ENCODE data around the gene ANKRD23.

The ANKRD23 gene

DNA sequence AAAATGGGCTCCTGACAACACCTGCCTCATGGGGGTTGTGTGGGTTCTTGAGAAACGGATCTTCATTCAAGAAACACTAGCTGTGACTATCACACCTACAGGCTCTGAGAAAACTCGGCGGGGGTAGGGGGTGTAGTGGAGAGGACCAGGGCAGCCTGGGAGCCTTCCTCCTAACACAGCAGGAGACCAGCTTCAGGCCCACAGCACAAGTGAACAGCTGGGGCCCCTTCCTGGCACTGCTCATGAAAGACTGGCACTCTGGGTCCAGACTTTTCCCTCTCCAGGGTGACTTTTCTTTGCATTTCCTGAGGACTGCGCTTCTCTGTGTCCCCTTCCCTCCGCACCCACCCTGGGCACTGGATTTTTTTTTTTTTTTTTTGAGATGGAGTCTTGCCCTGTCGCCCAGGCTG is 33.2 kb upstream of the ANKRD23 start:
- no peak for DNase-seq

DNA sequence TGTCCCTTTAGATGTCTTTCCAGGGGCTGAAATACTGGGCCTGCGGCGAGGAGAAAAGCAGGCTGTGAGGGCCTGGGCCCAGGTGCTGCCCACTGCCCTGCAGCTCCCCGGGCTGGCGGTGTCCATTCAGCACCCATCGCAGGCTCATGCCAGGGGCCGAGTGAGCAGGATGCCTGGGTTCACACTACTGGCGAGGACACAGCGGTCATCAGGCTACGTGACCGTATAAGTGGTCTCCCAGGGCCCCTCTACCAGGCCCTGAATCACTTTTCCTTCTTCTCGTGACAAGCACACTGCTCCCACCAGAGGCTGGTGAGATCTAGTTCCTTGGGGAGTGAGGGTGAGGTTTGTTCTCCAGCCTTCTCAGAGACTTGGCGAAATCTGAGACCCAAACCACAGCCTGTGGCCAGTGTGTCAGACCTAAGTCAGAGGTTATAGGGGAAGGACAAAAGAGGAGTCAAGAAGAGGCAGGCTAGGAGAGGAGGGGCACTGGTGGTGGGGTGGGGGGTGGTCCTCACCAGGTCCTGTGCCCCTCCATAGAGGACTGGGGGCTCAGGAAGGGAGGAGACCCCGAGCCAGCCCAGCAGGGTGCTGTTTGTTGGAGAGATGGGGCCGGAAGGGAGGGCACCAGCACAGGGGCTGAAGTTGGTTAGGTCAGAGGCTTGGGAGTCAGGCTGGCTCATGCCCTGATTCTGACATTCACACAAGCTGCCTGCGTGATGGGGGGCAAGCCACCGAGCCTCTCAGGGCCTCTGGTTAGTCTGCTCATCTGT is 32.6 kb upstream of the ANKRD23 start:
- DNase-seq: no peak

DNA sequence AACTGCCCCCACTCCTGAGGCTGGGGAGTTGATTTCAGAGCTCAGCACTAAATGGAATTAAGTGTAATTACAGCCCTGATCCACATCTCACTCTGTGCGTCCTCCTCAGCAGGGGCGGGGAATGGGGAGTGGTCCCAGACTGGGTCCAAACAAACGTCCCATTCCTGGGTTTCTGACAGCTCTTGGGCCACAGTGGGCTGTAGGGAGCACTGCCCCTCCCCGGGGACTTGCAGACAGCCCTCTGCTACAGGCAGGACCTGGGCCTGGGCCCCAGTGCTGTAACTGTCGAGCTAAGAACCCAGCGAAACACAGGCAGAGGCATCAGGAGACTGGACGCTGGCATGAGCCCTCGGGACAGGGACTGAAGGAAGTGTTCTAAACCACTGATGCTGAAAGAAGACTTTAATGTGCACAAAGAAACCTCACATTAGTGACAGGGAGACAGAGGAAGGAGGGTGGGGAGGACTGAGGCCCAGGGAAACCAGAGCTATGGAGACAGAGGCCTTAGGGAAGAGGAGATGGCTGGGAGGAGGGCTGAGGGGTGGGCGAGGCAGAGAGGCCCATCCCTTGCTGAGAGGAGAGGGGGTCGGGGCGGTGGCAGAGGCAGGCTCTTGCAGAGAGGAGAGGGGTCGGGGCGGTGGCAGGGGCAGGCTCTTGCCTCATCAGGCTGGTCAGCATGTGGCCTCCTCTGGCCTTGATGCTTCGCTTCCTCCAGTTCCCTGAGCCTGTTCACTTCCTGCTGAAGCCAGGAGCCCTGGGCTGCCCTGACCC is 31.9 kb upstream of the ANKRD23 start:
- no peak for DNase-seq

DNA sequence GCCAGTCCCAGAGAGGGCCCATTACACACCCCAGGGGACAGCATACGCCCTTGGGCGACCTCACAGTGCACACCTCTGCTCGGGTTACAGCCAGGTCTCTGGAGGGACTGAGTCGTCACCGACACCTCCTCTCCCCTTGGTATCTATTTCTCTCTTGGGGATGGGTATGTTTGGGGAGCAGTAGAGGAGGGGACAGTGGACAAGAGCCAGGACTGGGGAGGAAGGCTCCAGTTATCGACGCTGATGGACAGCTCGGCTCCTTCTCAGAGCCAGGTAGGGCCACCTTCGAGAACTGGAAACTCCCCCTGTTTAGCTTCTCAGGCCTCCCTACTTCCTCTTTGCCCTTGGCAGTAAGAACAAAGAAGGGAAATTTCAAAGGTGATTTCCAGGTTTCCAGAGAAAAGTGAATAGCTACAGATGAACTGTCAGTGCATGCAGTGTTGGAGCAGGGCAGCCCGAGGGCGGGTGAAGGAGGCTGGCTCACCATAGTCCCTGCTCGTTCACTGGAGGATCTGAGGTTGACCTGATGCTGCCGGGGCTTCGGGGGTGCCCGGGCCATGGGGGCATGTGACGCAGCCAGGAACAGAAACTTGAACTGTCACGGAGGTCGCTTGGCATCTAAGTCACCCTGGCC is 30.5 kb upstream of the ANKRD23 start:
- no peak for DNase-seq

DNA sequence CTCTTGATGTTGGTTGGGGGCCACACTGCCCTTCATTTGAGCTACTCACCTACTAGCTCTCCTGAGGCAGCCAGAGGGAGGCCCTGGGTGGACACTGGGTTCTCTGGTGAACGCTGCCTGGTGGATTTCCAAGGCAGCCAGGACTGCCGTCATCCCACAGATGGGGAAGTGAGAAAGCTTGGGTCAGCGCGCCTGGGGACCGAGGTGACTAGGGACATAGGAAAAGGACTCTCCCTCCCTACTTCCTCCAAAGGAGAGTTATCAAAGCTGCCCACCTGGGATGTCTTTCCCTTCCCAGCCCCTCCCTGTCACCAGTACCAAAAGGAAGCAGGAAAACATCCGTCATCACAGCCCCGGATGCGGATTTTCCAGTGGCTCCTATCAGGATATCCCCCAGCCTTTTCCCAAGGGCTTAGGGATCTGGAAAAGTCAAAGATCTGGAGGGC is 29.9 kb upstream of the ANKRD23 start:
- DNase-seq: no peak

DNA sequence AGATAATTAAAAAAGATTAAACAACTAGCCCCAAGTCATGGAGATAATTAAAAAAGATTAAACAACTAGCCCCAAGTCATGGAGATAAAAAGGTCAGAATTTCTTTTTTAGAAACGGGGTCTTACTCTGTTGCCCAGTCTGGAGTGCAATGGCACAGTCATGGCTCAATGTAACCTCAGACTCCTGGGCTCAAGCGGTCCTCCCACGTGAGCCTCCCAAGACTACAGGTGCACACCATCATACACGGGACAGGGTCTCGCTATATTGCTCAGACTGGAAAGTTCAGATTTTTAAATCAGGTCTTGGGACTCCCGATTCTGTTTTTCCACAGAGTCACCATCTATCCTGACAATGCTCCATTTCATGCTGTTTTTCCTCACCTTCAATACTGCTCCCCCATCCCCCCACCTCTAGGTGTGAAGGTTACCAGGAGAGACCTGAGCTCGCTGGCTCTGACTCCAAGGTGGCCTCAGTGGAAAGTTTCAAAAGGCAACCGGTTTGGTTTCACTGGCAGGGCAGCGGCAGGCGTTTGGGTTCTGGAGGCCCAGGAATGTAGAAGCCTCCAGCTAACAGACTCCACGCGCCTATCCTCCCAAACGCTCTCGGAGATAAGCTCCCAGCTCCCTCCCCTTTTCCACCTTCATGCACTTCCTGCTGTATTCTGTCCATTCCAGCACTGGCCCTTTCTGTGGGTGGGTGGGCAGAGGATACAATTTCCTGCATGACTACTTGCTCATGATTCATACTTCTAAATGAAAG is 28.9 kb upstream of the ANKRD23 start:
- DNase-seq: no peak

DNA sequence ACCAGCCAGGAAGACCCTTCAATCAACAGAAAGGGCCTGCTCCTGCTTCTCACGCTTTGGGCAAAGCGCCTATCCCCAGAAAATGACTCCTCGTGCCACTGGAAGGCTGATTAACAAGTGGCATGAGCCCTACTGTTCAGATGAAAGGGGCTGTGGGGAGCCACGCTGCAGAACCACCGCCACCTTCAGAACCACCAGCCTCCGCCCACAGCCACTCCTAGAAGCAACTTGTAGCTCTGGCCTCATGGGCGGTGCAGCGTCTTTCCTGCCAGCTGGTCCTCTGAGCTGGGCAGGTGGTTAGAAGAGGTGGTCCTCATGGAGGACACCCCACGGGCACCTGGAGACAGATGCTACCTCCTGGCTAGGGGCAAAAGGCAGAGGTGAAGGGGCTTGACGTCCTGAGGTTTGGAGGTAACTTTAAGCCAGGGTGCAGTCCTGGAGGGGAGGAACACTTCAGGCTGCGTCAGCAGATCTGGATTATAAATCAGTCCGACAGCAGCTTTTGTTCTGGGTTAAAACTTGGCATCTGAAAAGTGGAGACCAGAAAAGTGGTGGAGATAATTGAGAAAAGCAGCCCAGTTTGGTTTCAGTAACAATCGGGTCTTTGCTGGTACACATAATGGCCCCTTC is 26.9 kb upstream of the ANKRD23 start:
- no peak for DNase-seq

DNA sequence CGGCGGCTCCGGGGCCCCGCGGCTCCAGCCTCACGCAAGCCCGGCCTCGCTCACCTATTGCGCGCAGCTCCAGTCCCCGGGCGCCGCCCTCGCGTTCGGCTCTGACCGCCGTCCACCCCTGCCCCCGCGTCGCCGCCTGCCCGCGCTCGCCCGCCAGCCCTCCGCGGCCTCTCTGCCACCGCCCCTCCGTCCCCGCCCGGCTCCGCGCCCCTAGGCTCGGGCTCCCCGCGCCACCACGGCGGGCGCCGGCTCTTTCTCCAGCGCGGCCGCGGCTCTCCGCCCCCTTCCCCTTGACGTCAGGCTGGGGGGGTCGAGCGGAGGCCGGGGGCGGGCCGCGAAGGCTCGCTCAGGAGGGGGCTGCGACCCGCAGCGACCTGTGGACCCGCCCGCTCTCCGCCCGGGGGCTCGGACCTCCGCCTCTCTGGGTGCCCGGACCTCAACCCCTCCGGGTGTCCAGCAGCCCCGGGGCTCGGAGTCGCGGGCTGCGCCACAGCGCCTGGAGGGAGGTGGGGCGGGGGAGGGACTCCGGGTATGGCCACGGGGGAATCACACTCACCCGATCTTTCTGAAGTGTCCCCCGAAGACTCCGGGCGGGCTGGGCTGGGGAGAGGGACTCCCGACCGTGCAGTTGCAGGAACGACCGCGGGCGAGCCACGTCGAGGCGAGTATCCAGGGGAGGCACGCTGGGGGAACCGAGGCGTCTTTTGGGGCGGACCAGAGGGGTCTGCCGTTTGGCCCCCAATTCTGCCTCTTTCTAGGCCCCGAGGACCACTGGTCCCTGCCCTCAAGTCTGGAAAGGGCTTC is 26.2 kb upstream of the ANKRD23 start, which contains the start of gene SEMA4C:
Gene SEMA4C (minus strand): TSS at position 259 of the 804 bp plus-strand sequence. CDS start 2,194 bp downstream, outside the sequence.
- DNase-seq: no peak

DNA sequence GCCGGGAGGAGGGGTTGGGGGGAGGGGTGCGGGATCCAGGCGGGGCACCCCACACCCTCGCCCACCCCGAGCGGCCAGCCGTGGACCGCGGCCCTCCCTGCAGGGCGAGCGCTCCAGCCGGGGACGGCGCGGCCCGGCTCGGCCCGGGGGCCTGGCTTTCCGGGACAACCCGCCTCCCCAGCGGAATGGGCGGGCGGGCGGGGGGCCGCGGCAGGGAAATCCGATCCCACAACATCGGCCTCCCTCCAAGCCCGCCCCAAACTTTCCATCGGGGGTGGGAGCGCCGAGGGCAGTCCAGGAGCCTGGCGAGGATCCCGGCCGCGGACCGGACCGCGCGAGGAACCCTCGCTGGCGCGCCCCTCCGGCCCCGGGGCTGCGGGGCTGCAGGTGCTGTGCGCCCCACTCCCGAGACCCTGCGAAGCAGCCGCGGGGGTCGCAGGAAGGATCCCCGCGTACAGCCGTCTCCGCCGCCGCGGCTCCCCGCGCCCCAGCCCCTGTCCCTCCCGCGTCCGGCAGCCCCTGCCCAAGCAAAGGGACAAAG is 25.5 kb upstream of the ANKRD23 start:
- DNase-seq: no peak

DNA sequence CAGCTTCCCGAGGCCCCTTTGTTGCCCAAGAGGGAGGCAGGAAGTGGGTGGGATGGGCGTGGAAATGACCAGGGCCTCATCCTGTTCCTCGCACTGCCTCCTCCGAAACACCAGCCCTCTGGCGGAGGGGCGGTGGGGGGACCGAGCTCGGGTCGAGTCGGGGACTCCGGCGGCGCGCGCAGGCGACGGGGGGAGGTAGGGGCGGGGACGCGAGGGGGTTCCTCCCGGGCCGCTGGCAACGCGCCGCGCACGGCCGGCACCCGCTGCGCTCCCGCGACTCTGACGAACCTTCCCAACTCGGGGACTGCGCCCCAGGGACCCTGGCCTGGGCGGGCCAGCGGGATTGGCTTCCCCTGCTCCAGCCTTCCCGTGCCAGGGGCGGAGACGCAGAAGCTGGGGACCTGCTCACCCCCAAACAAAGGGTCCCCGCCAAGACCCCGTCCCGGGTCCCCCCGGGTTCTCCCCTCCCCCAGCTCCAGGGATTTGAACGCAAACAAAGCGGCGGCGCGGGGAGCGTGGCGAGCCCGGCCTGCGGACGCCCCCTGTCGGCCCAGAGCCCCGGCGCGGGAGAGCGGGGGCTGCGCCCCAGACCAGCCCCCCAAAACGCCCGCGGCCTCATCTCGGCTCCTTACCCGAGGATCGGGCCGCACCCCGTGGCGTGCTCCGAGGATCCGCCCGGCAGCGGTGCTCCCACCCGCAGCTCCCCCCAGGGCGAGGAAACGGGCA is 24.9 kb upstream of the ANKRD23 start:
- peak; percentile 60 for DNase-seq

DNA sequence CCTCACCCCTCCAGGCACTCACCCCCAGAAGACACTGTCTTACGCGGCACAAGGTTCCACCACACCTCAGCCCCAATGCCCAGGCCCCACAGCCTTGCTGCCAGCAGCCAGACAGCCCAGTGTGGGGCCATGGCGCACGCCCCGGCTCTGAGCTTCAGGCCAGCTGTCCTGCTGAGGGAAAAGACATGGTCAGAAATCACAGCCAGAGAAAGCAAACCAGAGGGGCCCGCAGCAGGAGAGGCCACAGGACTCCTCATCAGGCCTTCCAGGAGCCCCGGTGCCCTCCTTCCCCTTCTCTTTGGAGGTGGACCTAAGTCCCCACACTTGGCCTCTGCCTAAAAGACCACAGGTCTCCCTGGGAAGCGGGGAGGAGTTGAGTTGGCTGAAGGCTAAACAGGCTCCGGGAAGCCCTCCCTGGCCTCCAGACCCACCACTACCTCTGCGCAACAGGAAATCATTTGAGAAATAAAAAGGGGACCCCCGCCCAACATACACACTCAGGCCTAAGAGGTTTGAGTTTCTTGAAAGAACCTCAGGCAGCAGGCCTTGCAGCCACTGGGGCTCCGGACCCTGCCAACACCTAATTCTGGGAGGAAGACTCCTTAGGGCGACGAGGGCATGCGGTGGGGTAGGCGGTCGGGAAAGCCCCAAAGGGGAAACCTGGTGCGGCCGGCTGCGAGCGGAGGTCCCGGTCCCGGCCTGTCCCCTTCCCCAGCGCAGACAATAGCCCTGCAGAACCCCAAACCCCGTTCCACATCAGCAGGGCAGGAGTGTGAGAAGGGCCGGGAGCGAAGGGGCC is 24.1 kb upstream of the ANKRD23 start:
- no peak for DNase-seq

DNA sequence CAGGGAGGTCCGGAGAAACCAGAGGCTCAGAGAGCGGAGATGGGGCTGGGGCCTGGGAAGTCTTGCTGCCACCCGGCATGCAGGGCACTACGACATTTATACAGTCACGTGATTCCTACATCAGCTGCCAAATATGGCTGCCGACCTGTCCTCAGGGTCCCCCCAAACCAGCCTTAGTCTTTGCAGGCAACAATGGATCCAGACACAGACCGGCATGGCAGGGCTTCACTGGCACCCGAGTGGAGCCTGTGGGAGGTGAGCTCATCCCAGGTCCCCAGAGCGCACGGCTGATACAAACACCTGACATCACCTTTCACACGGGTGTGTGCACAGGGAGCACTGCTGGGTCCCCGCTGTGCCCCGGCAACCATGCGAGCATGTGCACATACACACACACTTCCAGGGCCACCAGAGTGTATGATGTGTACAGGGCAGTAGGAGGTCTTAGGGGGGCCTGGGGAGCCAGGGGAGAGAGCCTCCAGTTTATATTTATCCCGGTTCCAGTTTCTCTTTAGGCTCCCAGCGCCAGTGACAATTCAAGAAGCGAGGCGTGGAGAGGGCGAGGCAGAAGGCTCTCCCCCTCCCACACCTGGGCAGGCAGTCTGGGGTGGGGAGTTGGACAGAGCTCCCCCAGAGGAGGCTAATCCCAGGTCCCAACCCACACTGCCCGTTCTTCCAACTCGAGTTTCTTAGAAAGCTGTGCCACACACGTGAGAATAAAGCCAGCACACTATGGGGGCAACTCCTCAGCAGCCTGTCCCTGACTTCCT is 23.4 kb upstream of the ANKRD23 start:
- no peak for DNase-seq

DNA sequence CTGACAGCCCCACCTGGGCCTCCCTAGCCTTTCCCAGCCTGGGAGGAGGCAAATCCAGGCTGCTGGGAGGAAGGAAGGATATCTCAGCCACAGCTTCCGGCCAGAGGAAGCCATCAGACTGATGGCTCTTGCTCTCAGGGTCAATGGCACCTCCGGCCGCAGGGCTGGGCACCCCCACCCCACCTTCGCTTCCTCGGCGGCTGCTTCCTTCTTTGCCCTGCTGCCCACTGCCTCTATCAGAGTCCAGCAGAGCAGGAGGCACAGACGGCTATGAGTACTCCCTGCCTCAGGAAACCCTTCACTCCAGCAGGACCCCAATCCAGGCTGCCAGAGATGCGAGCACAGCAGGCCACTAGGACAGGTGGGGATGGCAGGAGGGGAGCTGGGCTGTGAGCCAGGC is 22.8 kb upstream of the ANKRD23 start:
- no peak for DNase-seq

DNA sequence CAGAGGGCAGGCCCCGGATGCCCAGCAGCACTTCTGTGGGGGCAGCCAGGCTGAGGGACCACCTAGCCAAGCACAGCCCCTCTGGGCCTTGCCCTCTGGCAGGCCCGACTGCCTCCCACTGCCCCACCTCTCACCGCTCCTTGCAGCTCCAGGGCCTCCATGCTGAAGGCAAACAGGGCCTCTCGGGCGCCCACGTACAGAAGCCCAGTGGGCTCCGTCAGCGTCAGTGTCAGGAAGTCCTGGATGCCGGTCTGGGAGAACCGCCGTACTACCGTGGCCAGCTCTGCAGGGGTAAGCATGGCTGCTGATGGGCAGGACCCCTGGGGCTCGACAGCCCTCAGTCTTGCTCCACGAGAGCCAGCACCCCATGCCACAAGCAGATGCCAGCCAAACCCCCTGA is 22.3 kb upstream of the ANKRD23 start:
- DNase-seq: no peak

DNA sequence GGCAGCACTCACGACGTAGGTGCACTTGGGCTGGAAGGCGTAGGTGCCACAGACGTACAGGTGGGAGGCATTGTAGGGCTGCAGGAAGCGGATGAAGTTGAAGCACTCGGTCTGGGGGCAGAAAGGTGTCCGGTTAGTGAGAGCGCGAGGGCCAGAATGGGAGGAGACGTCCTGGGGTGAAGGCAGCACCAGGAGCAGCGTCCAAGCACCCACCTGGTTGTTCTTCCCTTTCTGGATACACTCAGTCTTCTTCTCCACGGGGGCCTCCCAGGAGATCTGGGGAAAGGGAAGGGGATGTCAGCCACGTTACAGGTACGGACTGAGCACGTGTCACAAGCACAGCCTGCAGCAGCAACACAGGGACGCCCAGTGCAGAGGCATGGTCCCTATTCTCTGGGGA is 21.8 kb upstream of the ANKRD23 start:
- no peak for DNase-seq

DNA sequence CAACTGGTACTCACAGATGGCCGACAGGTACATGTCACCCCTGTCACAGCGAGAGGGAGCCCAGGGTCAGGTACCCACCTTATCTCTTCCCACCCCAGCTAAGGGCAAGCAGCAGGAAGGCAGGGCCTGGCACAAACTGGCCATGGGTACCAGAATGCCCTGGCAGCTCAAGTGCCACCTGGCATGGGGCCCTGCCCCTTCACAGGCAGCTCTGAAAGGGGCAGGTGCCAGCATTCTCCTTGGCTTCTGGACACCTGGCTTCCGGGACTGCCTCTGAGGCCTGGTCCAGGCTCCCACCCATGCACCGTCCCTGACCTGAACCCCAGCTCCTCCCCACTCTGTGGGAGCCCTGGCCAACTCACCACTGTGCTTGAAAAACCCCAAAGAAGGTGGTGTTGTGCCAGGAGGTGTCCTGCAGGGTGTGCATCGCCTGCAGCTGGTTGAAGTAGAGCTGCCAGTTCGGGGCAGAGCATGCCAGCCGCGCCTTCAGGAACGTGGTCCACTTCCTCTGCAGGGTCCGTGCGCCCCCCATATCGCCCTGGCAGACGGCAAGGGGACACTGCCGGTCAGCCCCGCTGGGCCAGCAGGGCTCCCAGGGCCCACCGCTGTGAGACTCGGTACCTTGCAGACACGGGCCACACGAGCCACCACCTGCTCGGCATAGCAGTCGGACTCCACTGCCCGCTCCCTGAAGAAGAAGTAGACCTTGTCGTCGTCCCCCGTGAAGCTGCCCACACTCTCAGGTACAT is 20.7 kb upstream of the ANKRD23 start:
- no peak for DNase-seq

DNA sequence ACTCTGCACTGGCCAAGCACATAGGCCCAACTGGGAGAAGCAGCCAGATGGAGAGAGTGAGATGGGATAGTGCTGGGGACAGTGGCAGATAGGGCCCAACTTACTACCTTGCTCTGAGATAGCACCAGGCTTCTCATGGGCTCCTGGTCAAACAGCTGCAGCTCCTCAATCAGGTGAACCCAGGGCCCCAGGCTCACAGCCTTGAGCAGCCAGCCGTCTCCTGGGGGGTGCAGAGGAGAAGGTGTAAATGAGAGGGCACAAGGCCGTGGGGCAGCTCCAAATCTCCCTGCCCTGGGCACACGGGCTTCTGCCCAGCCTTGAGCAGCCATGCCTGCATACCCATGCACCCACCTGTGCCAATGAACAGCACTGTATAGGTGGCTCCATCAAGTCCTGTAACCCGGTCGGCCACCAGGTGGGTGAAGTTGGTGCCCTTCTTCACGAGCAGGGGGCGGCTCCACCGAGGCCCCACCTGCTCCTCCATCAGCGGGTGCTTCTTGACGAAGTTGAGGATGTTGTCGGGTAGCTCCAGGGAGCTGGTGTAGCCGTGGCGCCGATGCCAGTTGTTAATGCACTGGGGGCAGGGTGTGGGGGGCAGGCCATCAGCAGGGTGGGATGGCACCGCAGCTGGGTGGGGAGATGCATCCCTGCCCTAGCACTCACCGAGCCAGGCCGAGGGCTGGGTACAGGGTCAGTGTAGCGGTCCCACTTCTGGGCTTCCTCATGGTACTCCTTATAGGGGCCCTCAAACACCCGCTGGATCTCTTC is 19.9 kb upstream of the ANKRD23 start:
- no peak for DNase-seq
